HUDEP-2 (cell line): ENCODE results near the gene SUSD3.

Source experiments
- DNase-seq, 76 experiments: peaks; one replicate each; lab custom pipeline; 2025; ENCODE audit not compliant: unreplicated experiment in 76 of 76; lab: John Stamatoyannopoulos, UW

The SUSD3 gene

DNA sequence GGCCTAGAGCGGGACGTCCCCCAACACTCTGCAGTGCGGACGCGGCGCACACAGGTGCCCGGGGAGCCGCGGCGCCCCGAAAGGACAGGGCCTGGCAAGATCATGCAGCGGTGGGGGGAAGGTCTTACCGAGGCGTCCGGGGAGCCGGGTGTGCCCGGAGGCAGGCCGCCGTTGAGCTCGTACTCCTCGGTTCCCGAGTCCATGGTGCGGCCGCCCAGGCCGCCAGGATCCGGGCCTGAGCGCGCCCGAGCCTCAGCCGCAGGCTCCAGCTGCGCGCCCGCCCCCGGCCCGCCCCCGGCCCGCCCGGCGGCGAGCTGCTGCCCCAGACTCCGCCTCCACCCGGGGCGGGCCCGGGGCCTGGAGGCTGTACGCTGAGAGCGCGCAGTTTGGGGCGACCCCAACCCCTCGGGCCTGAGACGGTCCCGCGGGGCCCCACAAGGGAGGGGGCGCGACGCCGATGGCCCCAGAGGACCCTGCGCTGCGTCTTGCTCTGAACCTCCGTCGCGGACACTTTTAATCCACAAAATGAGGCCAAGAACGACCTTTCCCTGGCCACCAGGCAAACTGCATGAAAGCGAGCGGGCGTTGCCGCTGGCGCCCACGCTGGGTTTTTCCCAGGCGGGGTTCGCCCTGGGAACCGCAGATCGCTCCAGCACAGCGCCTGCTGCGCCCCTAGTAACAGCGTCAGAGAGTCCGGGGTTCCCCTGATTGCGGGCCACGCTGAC, 75.7 kb downstream of the SUSD3 start, which contains the start of gene NINJ1:
Gene NINJ1, minus strand, starts transcription at position 237 of the 725 bp plus-strand sequence. Its CDS starts 34 bp downstream, at position 203.
- peak in 23 of 76 experiments; percentile 2 to 56 (median 21) for DNase-seq
